ENCODE measurements around the gene AP5Z1.

GRCh38 chr7:4775848-4776623, 613 bp downstream of the AP5Z1 start:
- TF ChIP-seq CTCF (IDR thresholded peaks at IDR 0.05; ENCODE audit: low read depth, low read length) = no peak
- TF ChIP-seq EZH2phosphoT487 (IDR thresholded peaks at IDR 0.05; ENCODE audit: low read depth) = no peak
